Panc1 (cell line): ENCODE measurements around the gene SFSWAP. TPM values are rescaled to one million over a fixed set of nuclear protein-coding genes. Genes with fewer than 3 reads are reported as not detected.

Experiments used
- ATAC-seq: fragments of 200-7000 bp; cut with Tn5 transposase; 2 replicates; pipeline ENCODE4 v1.9.1; 2020; ENCODE audit warnings: mild to moderate bottlenecking, moderate library complexity
- BruUV-seq: library from RNA; stranded (reverse); fragments of 400-500 nt; replicated peaks from 2 replicates; lab custom pipeline; 2021; lab: Mats Ljungman, UMichigan
- CTCF ChIA-PET: fragments of 300-600 bp; sonication (Branson Sonifier 250); formaldehyde crosslinking; loops from one replicate; lab custom pipeline; 2022; ENCODE audit warnings: antibody characterized with exemption; lab: Charles Lee
- POLR2A ChIA-PET: fragments of 300-600 bp; sonication (Branson Sonifier 250); formaldehyde crosslinking; loops from one replicate; lab custom pipeline; 2022; ENCODE audit warnings: antibody characterized with exemption; lab: Charles Lee
- DNase-seq: peaks from one replicate; pipeline ENCODE4 v3.0.0-alpha.2; 2010; ENCODE audit warnings: low read depth, low spot score
- H3K27ac ChIP-seq: 2 replicates; pipeline ENCODE4 v1.5.1; 2011; ENCODE audit warnings: mild to moderate bottlenecking, low read length, inconsistent platforms
- H3K27me3 ChIP-seq: fragments of 200-500 bp; sonication (Bioruptor generic); 2 replicates; pipeline ENCODE4 v1.6.0; 2014; ENCODE audit warnings: low read length, inconsistent platforms; ENCODE audit not compliant: control insufficient read depth, insufficient read depth
- H3K36me3 ChIP-seq: fragments of 200-500 bp; sonication (Bioruptor generic); 2 replicates; pipeline ENCODE4 v1.5.1; 2014; ENCODE audit warnings: inconsistent platforms, mild to moderate bottlenecking, low read length, moderate library complexity; ENCODE audit not compliant: control insufficient read depth, insufficient read depth
- H3K4me1 ChIP-seq: 2 replicates; pipeline ENCODE4 v1.5.1; 2011; ENCODE audit warnings: inconsistent platforms, mild to moderate bottlenecking, low read length, moderate library complexity; ENCODE audit not compliant: control insufficient read depth, insufficient read depth
- H3K4me3 ChIP-seq, 2 experiments: 2 replicates each; pipeline ENCODE4 v1.5.1; 2011 to 2012; ENCODE audit warnings: low read depth in 2 of 2, low read length in 2 of 2, mild to moderate bottlenecking in 2 of 2, inconsistent platforms in 1 of 2, moderate library complexity in 1 of 2
- H3K9me3 ChIP-seq: fragments of 200-500 bp; sonication (Bioruptor generic); 2 replicates; pipeline ENCODE4 v1.5.1; 2014; ENCODE audit warnings: low read depth, mild to moderate bottlenecking, inconsistent platforms, low read length, moderate library complexity; ENCODE audit not compliant: control insufficient read depth, insufficient read depth
- CTCF ChIP-seq: fragments of 450-650 bp; IDR thresholded peaks from 2 replicates; pipeline ENCODE4 v1.5.1; 2017; ENCODE audit warnings: mild to moderate bottlenecking
- POLR2AphosphoS5 ChIP-seq: IDR thresholded peaks from 2 replicates; pipeline ENCODE4 v1.6.1; 2012; ENCODE audit warnings: mild to moderate bottlenecking, low read depth, low read length, moderate library complexity
- REST ChIP-seq, 2 experiments: IDR thresholded peaks; 2 replicates each; pipeline ENCODE4 v1.6.1; 2011 to 2012; ENCODE audit warnings: low read depth in 2 of 2, control low read depth in 1 of 2, low read length in 1 of 2, mild to moderate bottlenecking in 1 of 2, moderate library complexity in 1 of 2; ENCODE audit not compliant: insufficient read depth in 1 of 2
- SIN3A ChIP-seq: IDR thresholded peaks from 2 replicates; pipeline ENCODE4 v1.6.1; 2012; ENCODE audit warnings: low read depth, mild to moderate bottlenecking, low read length, moderate library complexity, borderline replicate concordance; ENCODE audit not compliant: insufficient read depth
- TCF7L2 ChIP-seq: IDR thresholded peaks from 2 replicates; pipeline ENCODE4 v1.6.1; 2011; ENCODE audit warnings: mild to moderate bottlenecking, low read depth, low read length, inconsistent platforms
- in situ Hi-C: cut with HindIII; loops from 2 replicates; pipeline ENCODE4 v1.10.0; 2016; ENCODE audit warnings: low sequenced_read_pairs, low pct_unique_long_range_greater_than_20kb
- intact Hi-C: fragments of 100-400 bp; cut with micrococcal nuclease; formaldehyde crosslinking; loops from one replicate; pipeline ENCODE4 v1.10.0; 2022; ENCODE audit not compliant: unreplicated experiment
- total RNA-seq: library from RNA; stranded (reverse); gene quantifications from one replicate; pipeline ENCODE4 v1.2.1, GENCODE V29; 2021; ENCODE audit not compliant: unreplicated experiment

SFSWAP gene
- total RNA-seq, 1 experiment from 2014 or later: 41.6 TPM

GRCh38 chr12:131840643-131841416 is 129.9 kb downstream of the SFSWAP start:
- Histone ChIP-seq H3K27me3 (no peaks in the 10 kb centered on the region), H3K9me3 (no peaks in the 10 kb centered on the region), H3K4me1 (no peaks in the 10 kb centered on the region), H3K36me3 (no peaks in the 10 kb centered on the region), H3K27ac (no peak overlapping the region), H3K4me3 (no peak overlapping the region)
- no peak for DNase-seq
- POLR2A ChIA-PET: no interaction called here
- CTCF ChIA-PET: no interaction called here
- in situ Hi-C loops (no loop called here), intact Hi-C loops (no loop called here)
- TF ChIP-seq TCF7L2 (no peak), SIN3A (no peak), POLR2AphosphoS5 (no peak), CTCF (no peak), REST (IDR thresholded peaks at IDR 0.05; ENCODE audit: insufficient read depth in 1 of 2, low read depth in 2 of 2, low read length in 1 of 2) (no peak)
- no TSS peak for BruUV-seq
- no peak for ATAC-seq

GRCh38 chr12:131841547-131841946 is 130.7 kb downstream of the SFSWAP start:
- no TSS peak for BruUV-seq
- no peak for DNase-seq
- POLR2A ChIA-PET: no interaction called here
- in situ Hi-C loops: no loop called here
- TF ChIP-seq TCF7L2: no peak
- TF ChIP-seq REST (IDR thresholded peaks at IDR 0.05; ENCODE audit: insufficient read depth in 1 of 2, low read depth in 2 of 2, low read length in 1 of 2): no peak
- no peak for TF ChIP-seq CTCF
- no peak for TF ChIP-seq SIN3A
- Histone ChIP-seq H3K9me3 (no peaks in the 10 kb centered on the region), H3K36me3 (no peaks in the 10 kb centered on the region), H3K27me3 (no peaks in the 10 kb centered on the region), H3K27ac (no peak overlapping the region), H3K4me3 (no peak overlapping the region), H3K4me1 (no peaks in the 10 kb centered on the region)
- no peak for ATAC-seq
- CTCF ChIA-PET: no interaction called here
- intact Hi-C loops: no loop called here
